Fibroblast of lung (primary cell): ENCODE data around the gene MAS1L. TPM values are rescaled to one million over a fixed set of nuclear protein-coding genes. Genes with fewer than 3 reads are reported as not detected.
"Not testable (repeated sequence)": the region's sequence is repeated elsewhere in the genome, so short reads cannot be mapped to it uniquely, and the experiment has no call there.

ENCODE experiments used
- DNase-seq, 2 donors: peaks; one replicate each; pipeline versions ENCODE4 v3.0.0 to v3.0.0-alpha.2; 2010; ENCODE audit warnings: low read depth in 2 of 2
- H2AFZ ChIP-seq: 2 replicates; pipeline ENCODE4 v1.5.1; 2012; ENCODE audit warnings: low read length, control low read depth, inconsistent platforms
- H3K27ac ChIP-seq: 2 replicates; pipeline ENCODE4 v1.5.1; 2011; ENCODE audit warnings: low read length, control low read depth; ENCODE audit not compliant: insufficient read depth
- H3K27me3 ChIP-seq: 2 replicates; pipeline ENCODE4 v1.5.1; 2011; ENCODE audit warnings: mild to moderate bottlenecking, low read length; ENCODE audit not compliant: control insufficient read depth, insufficient read depth
- H3K36me3 ChIP-seq: 2 replicates; pipeline ENCODE4 v1.5.1; 2011; ENCODE audit warnings: low read length; ENCODE audit not compliant: control insufficient read depth, insufficient read depth
- H3K4me1 ChIP-seq: 2 replicates; pipeline ENCODE4 v1.5.1; 2011; ENCODE audit warnings: low read length; ENCODE audit not compliant: control insufficient read depth, insufficient read depth; ENCODE audit errors: extremely low read depth
- H3K4me2 ChIP-seq: 2 replicates; pipeline ENCODE4 v1.5.1; 2011; ENCODE audit warnings: low read length, control low read depth; ENCODE audit not compliant: insufficient read depth; ENCODE audit errors: extremely low read depth
- H3K4me3 ChIP-seq, 4 experiments: fragments of 200-600 bp in 1 of 4; sonication (generic) in 1 of 4; replicated peaks in 1 of 4; 2 replicates each; pipeline ENCODE4 v1.5.1; 2011 to 2016; ENCODE audit warnings: low read length in 4 of 4, low read depth in 3 of 4, mild to moderate bottlenecking in 3 of 4, control low read depth in 2 of 4, inconsistent platforms in 1 of 4, mixed read lengths in 1 of 4; ENCODE audit not compliant: insufficient read depth in 1 of 4; ENCODE audit errors: control extremely low read depth in 1 of 4
- H3K79me2 ChIP-seq: 2 replicates; pipeline ENCODE4 v1.5.1; 2012; ENCODE audit warnings: mild to moderate bottlenecking, low read length, inconsistent platforms; ENCODE audit not compliant: control insufficient read depth, insufficient read depth
- H3K9ac ChIP-seq: 2 replicates; pipeline ENCODE4 v1.5.1; 2011; ENCODE audit warnings: mild to moderate bottlenecking, low read length, control low read depth; ENCODE audit not compliant: insufficient read depth
- H3K9me3 ChIP-seq: 2 replicates; pipeline ENCODE4 v1.5.1; 2012; ENCODE audit warnings: low read depth, low read length; ENCODE audit not compliant: control insufficient read depth, insufficient read depth
- H4K20me1 ChIP-seq: 2 replicates; pipeline ENCODE4 v1.5.1; 2011; ENCODE audit warnings: low read length; ENCODE audit not compliant: control insufficient read depth, insufficient read depth; ENCODE audit errors: extremely low read depth
- CTCF ChIP-seq, 2 donors: IDR thresholded peaks in 1 of 2; conservative IDR thresholded peaks in 1 of 2; 1 replicate in 1 of 2; 2 replicates in 1 of 2; pipeline ENCODE4 v1.5.1; 2011 to 2012; ENCODE audit warnings: low read length in 2 of 2, control low read depth in 1 of 2, inconsistent platforms in 1 of 2, low read depth in 1 of 2, mild to moderate bottlenecking in 1 of 2
- EZH2 ChIP-seq: IDR thresholded peaks from 2 replicates; pipeline ENCODE4 v1.5.1; 2012; ENCODE audit warnings: low read length, control low read depth, mild to moderate bottlenecking; ENCODE audit errors: missing control alignments
- polyA plus RNA-seq, 2 donors: library from polyadenylated mRNA; depleted of rRNA in 1 of 2; stranded (reverse) in 1 of 2; unstranded in 1 of 2; fragments of >200 nt; gene quantifications; 2 replicates each; pipeline ENCODE4 v1.2.1, GENCODE V29; 2011 to 2012; ENCODE audit warnings: missing spikeins in 1 of 2
- total RNA-seq: library from RNA; depleted of rRNA; stranded (reverse); fragments of >200 nt; gene quantifications from 2 replicates; pipeline ENCODE4 v1.2.1, GENCODE V29; 2014

The MAS1L gene
- total and polyA plus RNA-seq, 2 donors (not counting 1 experiment from before 2014, with no cell fraction given): not detected

DNA sequence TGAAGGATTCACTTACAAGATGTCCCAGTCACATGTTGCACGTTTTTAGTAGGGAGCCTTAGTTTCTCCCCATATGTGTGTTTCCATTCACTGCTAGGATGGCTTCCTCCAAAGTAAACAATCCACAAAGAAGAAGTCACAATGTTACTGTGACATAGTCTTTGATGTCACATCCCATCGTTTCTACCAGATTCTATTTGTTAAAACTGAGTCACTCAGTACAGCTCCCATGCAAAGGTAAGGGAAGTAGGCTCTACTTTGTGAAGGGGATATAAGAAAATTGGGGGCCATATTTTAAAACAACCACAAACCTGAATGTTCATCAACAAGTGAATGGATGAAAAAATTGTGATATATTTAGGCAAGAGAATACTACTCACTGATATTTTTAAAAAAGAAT lies 30.8 kb downstream of the MAS1L start, which contains the start of the genes OR11A1 and OR2H1:
Gene OR11A1 (minus strand): TSS at position 101 of the 400 bp plus-strand sequence. CDS start 29,430 bp downstream, outside the sequence.
Gene OR2H1 (plus strand): TSS at position 185 of the 400 bp plus-strand sequence. CDS start 4,615 bp downstream, outside the sequence.
- Histone ChIP-seq H3K27ac (no peak within 1 kb of the TSS), H4K20me1 (no peaks in the 10 kb centered on the region), H3K9ac (no peak within 1 kb of the TSS), H3K9me3 (no peaks in the 10 kb centered on the region), H3K4me3 (no peak within 1 kb of the TSS), H2AFZ (no peak within 1 kb of the TSS), H3K79me2 (no peaks in the 10 kb centered on the region), H3K27me3 (no peaks in the 10 kb centered on the region), H3K36me3 (no peaks in the 10 kb centered on the region), H3K4me2 (no peak within 1 kb of the TSS), H3K4me1 (no peaks in the 10 kb centered on the region)
- TF ChIP-seq CTCF (conservative IDR thresholded peaks at IDR 0.05 in 1 of 2, IDR thresholded peaks at IDR 0.05 in 1 of 2; ENCODE audit: low read depth in 1 of 2, low read length in 2 of 2) (no peak), EZH2 (no peak)
- no peak for DNase-seq

DNA sequence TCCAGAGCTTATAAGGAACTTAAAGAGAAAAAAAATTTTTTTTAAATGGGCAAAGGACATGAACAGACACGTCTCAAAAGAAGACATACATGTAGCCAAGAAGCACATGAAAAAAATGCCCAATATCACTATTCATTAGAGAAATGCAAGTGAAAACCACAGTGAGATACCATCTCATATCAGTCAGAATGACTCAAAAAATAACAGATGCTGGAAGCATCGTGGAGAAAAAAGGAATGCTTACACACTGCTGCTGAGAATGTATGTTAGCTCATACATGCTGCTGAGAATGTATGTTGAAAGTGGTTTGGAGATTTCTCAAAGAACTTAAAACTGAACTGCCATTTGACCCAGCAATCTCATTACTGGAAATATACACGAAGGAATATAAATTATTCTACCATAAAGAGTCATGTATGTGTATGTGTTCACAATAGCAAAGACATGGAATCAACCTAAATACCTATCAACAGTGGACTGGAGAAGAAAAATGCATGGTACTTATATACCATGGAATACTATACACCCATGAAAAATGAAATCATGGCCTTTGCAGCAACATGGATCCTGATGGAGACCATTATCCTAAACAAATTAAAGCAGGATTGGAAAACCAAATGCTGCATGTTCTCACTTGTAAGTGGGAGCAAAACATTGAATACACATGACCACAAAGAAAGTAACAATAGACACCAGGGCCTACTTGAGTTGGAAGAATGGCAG lies 36.1 kb downstream of the MAS1L start:
- Histone ChIP-seq H3K4me3 (no peak overlapping the region), H3K27ac (no peak overlapping the region), H3K36me3 (no peaks in the 10 kb centered on the region), H3K27me3 (no peaks in the 10 kb centered on the region), H4K20me1 (no peaks in the 10 kb centered on the region), H2AFZ (no peak overlapping the region), H3K79me2 (no peaks in the 10 kb centered on the region), H3K4me1 (no peaks in the 10 kb centered on the region), H3K9me3 (no peaks in the 10 kb centered on the region), H3K4me2 (no peak overlapping the region), H3K9ac (no peak overlapping the region)
- DNase-seq: peak in 1 of 2 donors; percentile 3
- TF ChIP-seq CTCF (conservative IDR thresholded peaks at IDR 0.05 in 1 of 2, IDR thresholded peaks at IDR 0.05 in 1 of 2; ENCODE audit: low read depth in 1 of 2, low read length in 2 of 2): no peak
- TF ChIP-seq EZH2: no peak

- no peak overlapping the region for H3K4me3 ChIP-seq
- no peak overlapping the region for H3K4me2 ChIP-seq
- H4K20me1 ChIP-seq: no peaks in the 10 kb centered on the region
- no peaks in the 10 kb centered on the region for H3K4me1 ChIP-seq
- TF ChIP-seq CTCF (conservative IDR thresholded peaks at IDR 0.05 in 1 of 2, IDR thresholded peaks at IDR 0.05 in 1 of 2; ENCODE audit: low read depth in 1 of 2, low read length in 2 of 2) (no peak), EZH2 (no peak)
- H3K79me2 ChIP-seq: no peaks in the 10 kb centered on the region
- H3K9me3 ChIP-seq: no peaks in the 10 kb centered on the region
- no peaks in the 10 kb centered on the region for H3K36me3 ChIP-seq
- no peak overlapping the region for H3K9ac ChIP-seq
- H3K27ac ChIP-seq: no peak overlapping the region
- H2AFZ ChIP-seq: no peak overlapping the region
- H3K27me3 ChIP-seq: no peaks in the 10 kb centered on the region
- DNase-seq: no peak
These were observed 40.1 kb downstream of the MAS1L start for GRCh38 chr6:29447670-29448069.

- H3K9me3 ChIP-seq, H3K27me3 ChIP-seq, H3K9ac ChIP-seq, H3K79me2 ChIP-seq, H3K4me3 ChIP-seq, H4K20me1 ChIP-seq, H3K4me1 ChIP-seq, H3K27ac ChIP-seq, H3K4me2 ChIP-seq, H2AFZ ChIP-seq, DNase-seq, H3K36me3 ChIP-seq: not testable (repeated sequence)
These were observed 43.7 kb downstream of the MAS1L start for GRCh38 chr6:29444031-29444430.
